Right renal pelvis (tissue), 4 donors: ENCODE measurements around the gene MYO18A. TPM values are rescaled to one million over a fixed set of nuclear protein-coding genes. Genes with fewer than 3 reads are reported as not detected.

Experiments used
- DNase-seq, 4 donors: peaks; one replicate each; pipeline ENCODE4 v3.0.0-alpha.2; 2013; ENCODE audit warnings: low read depth in 4 of 4, low spot score in 3 of 4, missing footprints in 1 of 4
- polyA plus RNA-seq, 4 donors: library from polyadenylated mRNA; unstranded; fragments of 120-200 nt; gene quantifications; one replicate each; pipeline ENCODE4 v1.2.1, GENCODE V29; 2013; ENCODE audit not compliant: insufficient read length in 4 of 4

The MYO18A gene
- polyA plus RNA-seq, 4 donors = 34.0 to 38.0 (median 35.9) TPM

DNA sequence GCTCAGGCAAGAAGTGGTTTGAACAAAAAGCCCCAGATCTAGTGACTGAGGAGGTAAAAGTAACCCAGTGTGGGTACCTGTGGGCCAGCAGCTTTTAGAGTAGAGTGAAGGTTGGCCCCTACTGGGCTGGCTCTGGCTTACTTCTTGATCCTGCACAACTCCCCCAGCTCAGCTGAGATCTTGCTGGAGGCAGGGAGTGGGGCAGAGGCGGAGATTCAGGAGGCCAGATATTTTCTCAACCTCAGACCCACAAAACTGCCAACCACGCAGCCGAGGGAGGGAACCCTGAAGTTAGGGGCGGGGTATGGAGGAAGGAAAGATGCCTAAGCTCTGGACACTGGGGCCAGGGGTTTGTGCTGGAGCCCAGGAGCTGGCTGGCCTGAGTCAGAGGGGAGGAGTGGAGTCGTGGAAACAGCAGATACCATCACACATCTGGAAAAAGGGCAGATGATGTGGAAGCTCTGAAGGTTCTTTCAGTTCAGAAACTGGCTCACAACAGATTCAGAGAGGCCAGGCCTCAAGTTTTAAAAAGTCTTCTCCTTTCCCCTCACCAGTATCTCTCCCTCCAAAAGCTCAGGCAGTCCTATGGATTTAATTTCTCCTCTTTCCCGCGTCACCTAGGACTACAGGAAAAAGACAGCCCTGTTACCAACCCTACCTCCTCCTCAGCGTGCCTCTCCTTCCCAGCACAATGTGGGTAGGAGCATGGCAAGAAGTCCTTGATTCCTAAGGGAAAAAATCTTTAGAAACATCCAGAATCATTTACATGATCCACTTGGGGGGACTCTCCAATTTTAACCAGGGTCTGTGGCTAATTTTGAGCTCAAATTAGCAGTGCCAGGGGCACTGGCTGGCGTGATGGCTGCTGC is 48.1 kb downstream of the MYO18A start:
- no peak for DNase-seq

- no peak for DNase-seq
These were observed 50.5 kb downstream of the MYO18A start for GRCh38 chr17:29129731-29130130.

- DNase-seq = no peak
These were observed 52.4 kb downstream of the MYO18A start for GRCh38 chr17:29127840-29128239.

DNA sequence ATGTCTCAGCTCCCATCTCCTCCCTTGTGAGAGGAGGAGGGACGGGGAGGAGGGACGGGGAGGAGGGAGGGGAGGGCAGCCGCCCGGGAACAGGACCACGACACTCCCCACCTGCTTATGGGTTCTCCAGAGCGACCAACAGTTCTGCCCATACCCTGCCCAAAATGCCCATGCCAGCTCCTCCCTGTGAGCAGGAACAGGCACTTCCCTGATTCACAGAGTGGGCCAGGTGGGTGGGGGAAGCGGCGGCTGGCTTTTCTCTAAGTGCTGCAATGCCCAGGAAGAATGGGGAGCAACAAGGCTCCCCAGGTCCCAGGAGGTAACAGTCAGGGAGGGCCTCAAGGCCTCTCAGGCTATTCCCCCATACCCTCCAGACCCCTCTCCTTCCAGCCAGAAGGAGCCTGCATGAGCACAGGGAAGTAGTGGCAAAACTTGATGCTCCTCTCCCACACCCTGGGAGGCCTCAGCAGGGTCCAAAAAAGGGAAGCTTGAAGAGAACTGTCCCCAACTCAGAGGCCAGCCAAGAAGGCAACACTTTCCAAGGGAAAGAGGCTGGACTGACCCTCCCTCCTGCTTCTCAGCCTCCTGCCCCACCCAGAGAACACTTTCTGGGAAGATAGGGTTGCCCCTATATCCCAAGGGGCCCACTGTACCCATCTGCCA is 53.8 kb downstream of the MYO18A start:
- no peak for DNase-seq

GRCh38 chr17:29125651-29126050 is 54.5 kb downstream of the MYO18A start:
- no peak for DNase-seq

- no peak for DNase-seq
These were observed 55.3 kb downstream of the MYO18A start for GRCh38 chr17:29124925-29125273.

DNA sequence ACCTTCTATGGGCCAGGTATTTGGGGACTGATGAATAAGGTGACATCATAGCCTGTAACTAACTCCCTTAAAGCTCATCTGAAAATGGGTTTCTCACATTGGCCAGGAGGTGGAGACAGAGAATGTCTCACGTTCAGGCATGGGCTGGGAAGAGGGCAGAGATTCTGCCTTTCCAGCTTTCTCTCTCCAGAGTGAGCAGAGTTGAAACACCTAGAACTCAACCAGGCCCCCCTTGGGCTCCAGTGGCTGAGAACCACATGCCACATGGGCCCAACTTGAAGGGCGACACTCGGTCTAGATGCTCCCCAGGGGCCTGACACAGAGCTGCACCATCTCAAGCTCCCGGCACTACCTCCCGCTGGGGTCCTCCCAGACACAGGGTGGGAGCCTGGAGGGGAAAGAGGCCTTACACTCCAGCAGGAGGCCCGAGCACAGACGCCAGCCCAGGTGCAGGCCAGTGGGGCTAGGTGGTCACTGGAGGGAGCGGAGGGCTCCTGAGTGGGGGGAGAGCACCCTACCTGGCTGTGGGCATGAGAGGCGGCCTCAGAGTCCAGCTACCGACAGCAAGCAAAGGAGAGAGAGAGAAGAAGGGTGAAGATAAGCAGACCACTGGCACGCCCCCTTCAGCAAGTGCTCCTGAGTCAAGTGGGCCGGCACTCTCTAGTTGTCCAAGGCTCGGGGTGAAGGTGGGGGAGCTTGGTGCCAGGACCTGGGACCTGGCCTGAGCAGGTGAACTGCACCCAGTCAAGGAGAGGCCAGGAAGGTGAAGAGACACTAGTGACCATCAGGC is 55.9 kb downstream of the MYO18A start:
- DNase-seq = peak in 2 of 4 donors; percentile 57 to 67

GRCh38 chr17:29123111-29123510 is 57.1 kb downstream of the MYO18A start:
- no peak for DNase-seq

DNA sequence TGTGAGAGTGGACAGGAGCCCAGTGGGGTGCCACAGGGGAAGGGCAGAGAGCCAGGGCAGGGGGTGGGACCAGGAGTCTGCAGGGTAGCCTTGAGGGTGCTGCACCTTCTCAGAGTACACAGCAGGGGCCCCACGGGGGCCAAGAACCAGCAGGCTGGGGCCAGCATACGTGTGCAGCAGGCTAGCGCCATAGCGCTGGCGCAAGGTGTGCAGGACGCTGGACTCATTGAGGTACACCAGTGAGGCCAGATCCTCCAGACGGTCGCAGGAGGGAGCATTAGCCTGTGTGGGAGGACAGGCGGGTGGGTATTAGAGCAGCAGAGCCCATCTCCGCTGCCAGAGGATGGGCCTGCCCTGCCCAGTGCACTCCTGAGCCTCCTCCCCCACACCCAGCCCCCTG is 58.8 kb downstream of the MYO18A start:
- DNase-seq = no peak

- no peak for DNase-seq
These were observed 59.8 kb downstream of the MYO18A start for GRCh38 chr17:29120433-29120832.

DNA sequence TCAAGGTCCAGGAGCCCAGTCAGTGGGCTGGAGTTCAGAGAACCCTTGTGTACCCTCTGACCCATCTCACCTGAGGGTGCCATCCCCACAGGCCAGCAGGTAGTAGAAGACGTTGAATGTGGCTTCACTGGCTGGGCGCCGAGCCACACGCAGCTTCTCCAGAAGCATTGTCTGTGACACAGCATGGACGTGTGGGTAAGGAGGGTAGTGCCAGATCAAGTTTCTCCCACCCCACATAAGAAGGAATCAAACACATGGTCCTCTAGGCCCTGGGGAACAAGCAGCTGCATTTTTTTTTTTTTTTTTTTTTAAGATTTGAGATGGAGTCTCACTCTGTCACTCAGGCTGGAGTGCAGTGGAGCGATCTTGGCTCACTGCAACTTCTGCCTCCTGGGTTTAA is 60.9 kb downstream of the MYO18A start:
- DNase-seq = no peak

GRCh38 chr17:29116804-29117753 is 63.1 kb downstream of the MYO18A start:
- DNase-seq = peak in 1 of 4 donors; percentile 43

- no peak for DNase-seq
These were observed 64.0 kb downstream of the MYO18A start for GRCh38 chr17:29115961-29116803.

DNA sequence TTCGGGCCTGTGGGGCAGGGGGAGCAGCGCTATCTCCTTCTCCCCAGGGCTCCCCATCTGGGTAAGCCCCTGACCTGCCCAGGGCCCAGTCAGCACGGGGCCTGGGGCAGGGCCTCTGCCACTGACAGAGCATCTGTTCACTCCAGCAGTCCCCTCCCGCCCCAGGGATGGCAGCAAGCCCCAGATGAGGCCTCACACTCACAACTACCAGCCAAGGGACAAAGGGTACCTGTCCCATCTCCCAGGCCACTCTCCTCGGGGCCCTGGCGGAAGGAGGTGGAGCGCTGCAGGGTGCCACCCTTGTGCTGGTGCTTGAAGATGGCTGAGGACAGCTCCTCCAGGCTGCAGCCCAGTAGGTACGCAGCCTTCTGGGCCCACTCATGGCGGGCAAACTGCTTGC is 64.8 kb downstream of the MYO18A start:
- DNase-seq = no peak

DNA sequence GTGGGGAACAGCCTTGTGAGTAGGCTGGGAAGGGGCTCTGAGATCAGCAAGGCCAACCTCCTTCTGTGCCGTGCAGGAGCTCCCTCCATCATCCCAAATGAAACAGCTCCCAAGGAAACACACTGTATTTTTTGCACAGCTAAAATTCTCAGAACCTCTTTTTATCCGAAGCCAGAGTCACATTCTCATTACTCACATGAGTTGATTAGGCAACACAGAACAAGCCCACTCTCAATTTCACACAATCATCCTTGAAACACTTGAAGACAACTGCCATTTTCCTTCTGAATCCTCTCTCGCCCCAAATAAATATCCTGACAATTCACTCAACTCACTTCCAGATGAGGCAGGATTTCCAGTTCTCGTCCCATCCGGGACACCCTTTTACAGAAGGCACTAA is 66.1 kb downstream of the MYO18A start:
- DNase-seq = no peak

DNA sequence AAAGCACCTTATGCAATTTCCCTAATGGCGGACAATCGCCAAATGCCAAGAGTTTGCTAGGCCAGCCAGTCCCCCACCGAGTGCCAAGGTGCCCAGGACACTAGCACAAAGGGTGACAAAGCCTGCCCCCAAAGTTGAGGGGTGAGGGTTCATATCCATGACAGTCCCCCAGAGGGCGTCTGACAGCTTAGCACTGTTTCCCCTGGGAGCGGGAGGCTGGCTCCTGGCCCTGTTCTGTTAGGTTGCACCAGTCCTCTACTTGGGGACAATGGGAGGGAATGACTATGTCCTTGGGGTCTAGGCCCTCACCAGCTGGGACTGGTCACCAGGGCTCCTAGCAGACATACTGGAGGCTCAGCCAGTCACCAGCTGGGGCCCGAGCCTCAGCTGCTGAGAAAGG is 66.9 kb downstream of the MYO18A start:
- DNase-seq = no peak

DNA sequence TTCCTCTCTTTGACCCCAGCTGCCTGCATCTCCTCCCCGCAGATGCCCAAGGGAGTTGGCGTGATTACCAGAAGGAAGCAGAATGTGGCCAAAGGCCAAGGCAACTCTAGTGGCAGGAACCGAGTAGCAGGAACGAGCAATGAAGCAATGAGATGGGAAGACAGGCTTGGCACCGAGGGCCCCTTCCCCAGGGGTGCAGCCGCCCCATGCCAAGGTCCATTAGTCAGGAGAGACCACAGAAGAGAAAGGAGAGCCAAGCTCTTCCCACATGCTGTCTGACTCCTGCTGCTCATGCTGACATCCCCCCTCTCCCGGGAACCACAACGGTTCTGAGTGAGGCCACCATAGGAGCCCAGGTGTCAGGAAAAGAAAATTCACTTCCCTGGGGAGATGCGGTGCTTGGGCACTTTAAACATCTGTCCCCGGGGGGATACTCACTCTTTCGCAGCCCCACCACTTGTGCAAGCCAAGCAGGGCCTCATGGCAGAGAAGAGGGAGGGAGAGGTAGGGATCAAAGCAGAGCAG is 67.4 kb downstream of the MYO18A start:
- DNase-seq = no peak

- DNase-seq = peak; percentile 31 to 56 (median 46)
These were observed 68.2 kb downstream of the MYO18A start for GRCh38 chr17:29111816-29112499.

DNA sequence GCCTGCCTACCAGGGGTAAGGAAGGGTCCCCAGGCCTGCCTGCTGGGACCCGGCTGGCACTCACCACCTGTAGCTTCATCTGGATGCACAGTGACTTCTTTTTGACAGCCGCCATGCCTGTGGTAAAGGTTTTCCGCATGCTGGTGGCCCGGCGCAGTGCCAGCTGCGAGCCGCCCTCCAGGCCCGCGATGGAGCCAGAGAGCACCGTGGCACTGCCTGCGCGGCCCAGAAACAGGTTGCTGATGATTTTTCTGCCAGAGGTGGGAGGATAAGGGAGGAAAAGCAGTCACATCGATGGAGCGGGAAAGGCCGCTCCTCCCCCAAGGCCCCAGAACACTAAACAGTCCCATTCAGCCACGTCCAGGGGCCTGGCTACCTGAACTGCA is 69.8 kb downstream of the MYO18A start:
- no peak for DNase-seq
